GM12878 (cell line): ENCODE data around the gene UBE2G2. TPM values are rescaled to one million over a fixed set of nuclear protein-coding genes. Genes with fewer than 3 reads are reported as not detected.
A peak's percentile ranks its signal among the peaks of the same experiment; 100 is the strongest.

Experiments used
- ATAC-seq: fragments of 200-7000 bp; cut with Tn5 transposase; 3 replicates; pipeline ENCODE4 v1.9.1; 2020; ENCODE audit warnings: mild to moderate bottlenecking, moderate library complexity
- BruUV-seq: library from RNA; stranded (reverse); fragments of 400-500 nt; replicated peaks from 2 replicates; lab custom pipeline; 2021; lab: Mats Ljungman, UMichigan
- CTCF ChIA-PET: fragments of 300-600 bp; sonication (Branson Sonifier 250); formaldehyde crosslinking; extraction: SDS; loops from one replicate; lab custom pipeline; 2021; ENCODE audit warnings: inconsistent platforms; lab: Yijun Ruan, JAX
- POLR2A ChIA-PET: fragments of 350-600 bp; formaldehyde crosslinking; extraction: SDS; loops from one replicate; lab custom pipeline; 2021; ENCODE audit warnings: inconsistent platforms; lab: Charles Lee
- RAD21 ChIA-PET: fragments of 300-600 bp; sonication (Branson Sonifier 250); formaldehyde crosslinking; loops from one replicate; lab custom pipeline; 2023; ENCODE audit warnings: antibody characterized with exemption; ENCODE audit not compliant: unreplicated experiment; lab: Charles Lee
- SMC1A ChIA-PET: fragments of 300-600 bp; sonication (Branson Sonifier 250); formaldehyde crosslinking; loops from one replicate; lab custom pipeline; 2023; ENCODE audit not compliant: unreplicated experiment, uncharacterized antibody; lab: Charles Lee
- DNase-seq: peaks from one replicate; pipeline ENCODE4 v3.0.0-alpha.2; 2011; ENCODE audit warnings: low read depth, low spot score
- FAIRE-seq: peaks from 3 replicates; lab custom pipeline; 2011; peaks lifted over from hg19 to GRCh38; lab: Jason Lieb, UNC
- H2AFZ ChIP-seq: 2 replicates; pipeline ENCODE4 v1.6.0; 2011; ENCODE audit warnings: low read depth, low read length, control low read depth; ENCODE audit not compliant: control insufficient read depth
- H3K27ac ChIP-seq: 2 replicates; pipeline ENCODE4 v1.5.1; 2011; ENCODE audit warnings: control low read depth; ENCODE audit not compliant: control insufficient read depth, insufficient read depth
- H3K27me3 ChIP-seq, 2 experiments: replicated peaks in 1 of 2; 2 replicates each; pipeline versions ENCODE4 v1.6.0 to v1.6.1; 2011; ENCODE audit warnings: low read length in 1 of 2; ENCODE audit not compliant: control insufficient read depth in 2 of 2, insufficient read depth in 2 of 2
- H3K36me3 ChIP-seq, 2 experiments: 2 replicates each; pipeline ENCODE4 v1.5.1; 2011; ENCODE audit warnings: low read length in 1 of 2; ENCODE audit not compliant: control insufficient read depth in 2 of 2, insufficient read depth in 2 of 2
- H3K4me1 ChIP-seq: 2 replicates; pipeline ENCODE4 v1.6.1; 2011; ENCODE audit warnings: mild to moderate bottlenecking, low read length, moderate library complexity, mixed read lengths; ENCODE audit not compliant: control insufficient read depth, insufficient read depth
- H3K4me2 ChIP-seq: 2 replicates; pipeline ENCODE4 v1.6.0; 2011; ENCODE audit warnings: control low read depth; ENCODE audit not compliant: control insufficient read depth, insufficient read depth
- H3K4me3 ChIP-seq: fragments of 200-600 bp; sonication (generic); 2 replicates; pipeline ENCODE4 v1.5.1; 2016
- H3K79me2 ChIP-seq: 2 replicates; pipeline ENCODE4 v1.6.0; 2011; ENCODE audit warnings: low read length; ENCODE audit not compliant: control insufficient read depth, insufficient read depth
- H3K9ac ChIP-seq: 2 replicates; pipeline ENCODE4 v1.8.0; 2011; ENCODE audit warnings: low read length, control low read depth, mixed read lengths; ENCODE audit not compliant: control insufficient read depth, insufficient read depth
- H3K9me3 ChIP-seq: replicated peaks from 3 replicates; pipeline ENCODE4 v1.5.1; 2011; ENCODE audit warnings: mild to moderate bottlenecking, low read length; ENCODE audit not compliant: control insufficient read depth, insufficient read depth
- H4K20me1 ChIP-seq: 2 replicates; pipeline ENCODE4 v1.6.0; 2011; ENCODE audit not compliant: control insufficient read depth, insufficient read depth
- BHLHE40 ChIP-seq, 2 experiments: fragments of 450-650 bp in 1 of 2; IDR thresholded peaks; 2 replicates each; pipeline ENCODE4 v1.6.1; 2011 to 2017; ENCODE audit warnings: low read depth in 2 of 2, borderline replicate concordance in 1 of 2, improper control_type of control experiment in 1 of 2, low read length in 1 of 2, mild to moderate bottlenecking in 1 of 2
- CBX3 ChIP-seq: fragments of 200-600 bp; sonication (generic); IDR thresholded peaks from 2 replicates; pipeline ENCODE4 v1.6.1; 2016; ENCODE audit warnings: low read depth, borderline replicate concordance
- E2F8 ChIP-seq: fragments of 450-650 bp; IDR thresholded peaks from 2 replicates; pipeline ENCODE4 v1.6.1; 2018; ENCODE audit warnings: mild to moderate bottlenecking, low read depth, moderate library complexity; ENCODE audit not compliant: partially characterized antibody
- IKZF1 ChIP-seq: fragments of 450-650 bp; conservative IDR thresholded peaks from 2 replicates; pipeline ENCODE4 v1.6.1; 2017; ENCODE audit warnings: antibody characterized with exemption, mild to moderate bottlenecking
- MEF2B ChIP-seq: fragments of 450-650 bp; IDR thresholded peaks from 2 replicates; pipeline ENCODE4 v1.6.1; 2018; ENCODE audit warnings: mild to moderate bottlenecking, moderate library complexity; ENCODE audit not compliant: partially characterized antibody, poor library complexity, severe bottlenecking
- NFXL1 ChIP-seq: fragments of 450-650 bp; IDR thresholded peaks from 2 replicates; pipeline ENCODE4 v1.6.1; 2017; ENCODE audit warnings: antibody characterized with exemption, mild to moderate bottlenecking, borderline replicate concordance
- NFYB ChIP-seq: IDR thresholded peaks from 2 replicates; pipeline ENCODE4 v1.6.1; 2011; ENCODE audit warnings: low read depth, mild to moderate bottlenecking, low read length, improper control_type of control experiment, moderate library complexity; ENCODE audit not compliant: insufficient read depth
- REST ChIP-seq: IDR thresholded peaks from 2 replicates; pipeline ENCODE4 v1.6.1; 2012; ENCODE audit warnings: mild to moderate bottlenecking, low read depth, low read length
- SREBF1 ChIP-seq: IDR thresholded peaks from 2 replicates; pipeline ENCODE4 v1.6.1; 2012; ENCODE audit warnings: mild to moderate bottlenecking, low read length
- STAT3 ChIP-seq: IDR thresholded peaks from 2 replicates; pipeline ENCODE4 v1.6.1; 2011; ENCODE audit warnings: low read depth, low read length, improper control_type of control experiment
- WGBS: methylation state at CpG from one replicate; pipeline ENCODE4 v1.1.6; 2016; ENCODE audit warnings: low lambda C conversion rate; ENCODE audit not compliant: insufficient replicate concordance, insufficient coverage; ENCODE audit errors: missing lambda C conversion rate; 5-methylcytosine and 5-hydroxymethylcytosine counted together
- in situ Hi-C: fragments of 300-500 bp; cut with MboI; formaldehyde crosslinking; loops from 9 replicates; pipeline ENCODE4 v1.14.3; 2018; ENCODE audit warnings: mixed read lengths
- intact Hi-C: fragments of 100-400 bp; cut with micrococcal nuclease; formaldehyde crosslinking; loops from one replicate; pipeline ENCODE4 v1.14.2; 2022; ENCODE audit not compliant: unreplicated experiment
- polyA plus RNA-seq, 11 experiments: library from polyadenylated mRNA; depleted of rRNA in 4 of 11; unstranded in 6 of 11; stranded (reverse) in 5 of 11; fragments of >200 nt; fragmentation: Nextera tagmentation in 4 of 11; fragmentation: Illumina TruSeq in 1 of 11; extraction: Ambion mirVana in 4 of 11; extraction: Trizol in 1 of 11; gene quantifications; 1 replicate in 1 of 11; 2 replicates in 10 of 11; pipeline versions ENCODE4 v1.2.1 to v1.2.3, GENCODE V29; 2011 to 2016; ENCODE audit warnings: inconsistent platforms in 2 of 11, missing spikeins in 2 of 11, low read depth in 1 of 11
- total RNA-seq, 4 experiments: library from RNA; depleted of rRNA in 3 of 4; stranded (reverse); fragments of >200 nt in 3 of 4; fragmentation: Illumina TruSeq in 1 of 4; extraction: Trizol in 1 of 4; gene quantifications; 2 replicates each; pipeline versions ENCODE4 v1.2.1 to v1.2.3, GENCODE V29; 2013 to 2021

Gene UBE2G2
- total and polyA plus RNA-seq, 10 of the 15 experiments (the other 5 are each of a cell fraction or from before 2014, with no cell fraction given), result 27.0 to 139 (median 75.9) TPM

GRCh38 chr21:44723177-44724131 lies 78.2 kb downstream of the UBE2G2 start:
- in situ Hi-C loops, result no loop called here
- no peaks in the 10 kb centered on the region for H3K9me3 ChIP-seq
- H2AFZ ChIP-seq, result no peak overlapping the region
- BruUV-seq, result no TSS peak
- 31% methylated on average over 61 of the region's 61 CpGs for WGBS
- ChIA-PET RAD21 (no interaction called here), CTCF (interaction anchor here (0.9 to 1.3 kb wide), 2 partner anchors 19 to 46 kb away, joined by 3 to 6 read pairs; no protein-coding TSS in a partner anchor), SMC1A (no interaction called here), POLR2A (no interaction called here)
- H3K79me2 ChIP-seq, result no peaks in the 10 kb centered on the region
- peaks cover 2 to 6% of the 10 kb centered on the region in 2 experiments; a peak in 2 of 4 replicates for H3K27me3 ChIP-seq
- no peak overlapping the region for H3K9ac ChIP-seq
- DNase-seq (no peak), FAIRE-seq (no peak), ATAC-seq (no peak)
- TF ChIP-seq REST (no peak), STAT3 (no peak), IKZF1 (no peak), BHLHE40 (IDR thresholded peaks at IDR 0.05; ENCODE audit: borderline replicate concordance in 1 of 2, low read depth in 2 of 2, low read length in 1 of 2) (peak in 1 of 2 experiments; percentile 42; a peak in 1 of 4 replicates), MEF2B (peak; percentile 65), CBX3 (no peak), NFYB (no peak), NFXL1 (no peak), E2F8 (no peak), SREBF1 (no peak)
- H3K27ac ChIP-seq, result no peak overlapping the region
- no peaks in the 10 kb centered on the region for H3K4me1 ChIP-seq
- no peak overlapping the region for H3K4me3 ChIP-seq
- intact Hi-C loops, result no loop called here
- no peaks in the 10 kb centered on the region for H3K36me3 ChIP-seq
- no peaks in the 10 kb centered on the region for H4K20me1 ChIP-seq
- H3K4me2 ChIP-seq, result no peak overlapping the region
